A549 treated with DMSO at 1 μM for 4 hours (cell line): ENCODE results near the gene C2orf69. TPM values are rescaled to one million over a fixed set of nuclear protein-coding genes. Genes with fewer than 3 reads are reported as not detected.

Experiments used
- total RNA-seq: library from RNA; stranded (reverse); fragments of 200-300 nt; extraction: Qiagen RNA extraction; gene quantifications from 5 replicates; pipeline ENCODE4 v1.2.3, GENCODE V29; 2022; ENCODE audit warnings: low read depth

C2orf69 gene, protein sequence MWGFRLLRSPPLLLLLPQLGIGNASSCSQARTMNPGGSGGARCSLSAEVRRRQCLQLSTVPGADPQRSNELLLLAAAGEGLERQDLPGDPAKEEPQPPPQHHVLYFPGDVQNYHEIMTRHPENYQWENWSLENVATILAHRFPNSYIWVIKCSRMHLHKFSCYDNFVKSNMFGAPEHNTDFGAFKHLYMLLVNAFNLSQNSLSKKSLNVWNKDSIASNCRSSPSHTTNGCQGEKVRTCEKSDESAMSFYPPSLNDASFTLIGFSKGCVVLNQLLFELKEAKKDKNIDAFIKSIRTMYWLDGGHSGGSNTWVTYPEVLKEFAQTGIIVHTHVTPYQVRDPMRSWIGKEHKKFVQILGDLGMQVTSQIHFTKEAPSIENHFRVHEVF
- 6.7 to 10.8 TPM (median 8.7 TPM) in 5 replicates for total RNA-seq

DNA sequence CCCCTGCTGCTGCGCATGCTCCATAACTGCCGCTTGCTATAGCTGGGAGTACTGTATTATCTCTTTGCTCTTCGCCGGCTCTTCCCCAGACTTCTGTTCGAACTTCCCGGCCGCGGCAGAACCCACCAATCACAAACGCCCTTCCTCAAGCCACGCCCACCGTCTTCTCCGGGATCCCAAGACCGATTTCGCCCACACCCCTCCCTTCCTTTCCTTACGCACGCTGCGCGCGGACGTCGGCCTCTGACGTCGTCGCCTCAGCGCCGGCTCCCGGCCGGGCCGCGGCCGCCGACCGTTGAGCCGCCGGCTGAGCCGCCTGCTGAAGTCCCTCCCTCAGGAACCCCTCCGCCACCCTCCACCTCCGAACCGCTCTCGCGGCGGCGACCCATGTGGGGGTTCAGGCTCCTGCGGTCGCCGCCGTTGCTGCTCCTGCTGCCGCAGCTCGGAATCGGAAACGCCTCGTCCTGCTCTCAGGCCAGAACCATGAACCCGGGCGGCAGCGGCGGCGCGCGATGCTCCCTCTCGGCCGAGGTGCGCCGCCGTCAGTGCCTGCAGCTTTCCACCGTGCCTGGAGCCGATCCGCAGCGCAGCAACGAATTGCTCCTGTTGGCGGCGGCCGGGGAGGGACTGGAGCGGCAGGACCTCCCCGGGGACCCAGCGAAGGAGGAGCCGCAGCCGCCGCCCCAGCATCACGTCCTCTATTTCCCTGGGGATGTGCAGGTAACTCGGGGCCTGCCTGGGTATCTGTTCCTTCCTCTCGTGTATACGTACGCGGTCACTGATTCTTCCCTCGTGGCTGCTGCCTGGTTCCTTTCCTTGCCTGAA is at the start of gene C2orf69:
TSS of gene C2orf69 (plus strand) at position 242 of the 825 bp plus-strand sequence. CDS start at position 388, 146 bp downstream.

DNA sequence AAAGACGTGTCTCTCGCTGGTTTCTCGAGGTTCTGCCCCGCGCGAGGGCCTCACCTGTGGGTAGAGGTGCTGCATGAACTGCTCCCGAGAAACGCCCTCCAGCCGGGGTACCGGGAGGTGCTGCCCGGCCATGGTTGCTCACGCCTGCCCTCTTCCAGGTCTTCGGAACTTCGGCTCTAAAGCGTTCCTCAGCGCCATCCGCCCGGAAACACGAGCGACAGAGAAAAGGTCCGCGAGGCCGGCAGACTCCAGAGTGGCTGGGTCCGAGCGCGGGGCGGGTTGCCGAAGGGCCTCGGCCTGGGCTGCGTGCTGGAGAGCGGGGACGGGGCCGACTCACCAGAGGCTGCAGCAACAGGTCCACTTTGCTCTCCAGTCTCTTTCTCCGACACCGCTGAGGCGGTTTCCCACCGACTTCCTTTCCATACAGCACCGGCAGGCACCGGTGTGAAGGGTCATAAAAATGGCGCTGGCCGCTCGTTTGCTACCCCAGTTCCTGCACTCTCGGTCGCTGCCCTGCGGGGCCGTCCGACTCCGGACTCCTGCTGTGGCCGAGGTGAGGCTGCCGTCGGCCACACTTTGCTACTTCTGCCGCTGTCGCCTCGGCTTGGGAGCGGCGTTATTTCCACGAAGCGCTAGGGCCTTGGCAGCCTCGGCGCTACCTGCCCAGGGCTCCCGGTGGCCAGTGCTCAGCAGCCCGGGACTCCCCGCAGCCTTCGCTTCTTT is 44.4 kb downstream of the C2orf69 start, which contains the start of the genes MAIP1 and TYW5:
TSS of gene MAIP1 (plus strand) at position 244 of the 723 bp plus-strand sequence. CDS start at position 461, 217 bp downstream.
TSS of gene TYW5 (minus strand) at position 153 of the 723 bp plus-strand sequence. CDS start at position 132, 21 bp downstream.

Other genes starting within 250 kb of the C2orf69 start
- 2.2 to 3.0 TPM (median 2.6 TPM) in 5 replicates for gene FTCDNL1, start 60.1 kb upstream of the C2orf69 start, total RNA-seq
- 7.0 to 7.9 TPM (median 7.8 TPM) in 5 replicates for gene TYW5, start 44.2 kb downstream of the C2orf69 start, total RNA-seq
- 34.5 to 40.0 TPM (median 37.3 TPM) in 5 replicates for gene MAIP1, start 44.3 kb downstream of the C2orf69 start, total RNA-seq